ENCODE results near the gene MPP2.

DNA sequence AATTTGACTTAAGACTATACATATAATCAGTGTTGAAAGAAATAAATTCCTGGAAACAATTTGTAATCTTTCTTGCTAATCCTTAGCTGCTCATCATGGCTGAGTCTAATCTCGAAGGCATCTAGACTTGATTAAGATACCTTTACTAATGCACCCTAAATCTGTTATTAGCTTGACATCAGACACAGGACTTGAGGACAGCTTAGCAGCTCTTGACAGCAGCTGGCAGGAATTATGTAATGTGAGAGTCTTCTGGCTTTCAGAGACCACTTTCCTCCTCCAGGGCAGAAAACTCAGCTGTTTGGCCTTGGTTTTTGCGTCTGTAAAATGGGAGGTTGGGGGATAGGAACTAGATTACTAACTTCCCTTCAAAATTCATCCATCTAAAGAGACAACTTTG lies 7.1 kb upstream of the MPP2 start:
- TF ChIP-seq, protein P1, sequence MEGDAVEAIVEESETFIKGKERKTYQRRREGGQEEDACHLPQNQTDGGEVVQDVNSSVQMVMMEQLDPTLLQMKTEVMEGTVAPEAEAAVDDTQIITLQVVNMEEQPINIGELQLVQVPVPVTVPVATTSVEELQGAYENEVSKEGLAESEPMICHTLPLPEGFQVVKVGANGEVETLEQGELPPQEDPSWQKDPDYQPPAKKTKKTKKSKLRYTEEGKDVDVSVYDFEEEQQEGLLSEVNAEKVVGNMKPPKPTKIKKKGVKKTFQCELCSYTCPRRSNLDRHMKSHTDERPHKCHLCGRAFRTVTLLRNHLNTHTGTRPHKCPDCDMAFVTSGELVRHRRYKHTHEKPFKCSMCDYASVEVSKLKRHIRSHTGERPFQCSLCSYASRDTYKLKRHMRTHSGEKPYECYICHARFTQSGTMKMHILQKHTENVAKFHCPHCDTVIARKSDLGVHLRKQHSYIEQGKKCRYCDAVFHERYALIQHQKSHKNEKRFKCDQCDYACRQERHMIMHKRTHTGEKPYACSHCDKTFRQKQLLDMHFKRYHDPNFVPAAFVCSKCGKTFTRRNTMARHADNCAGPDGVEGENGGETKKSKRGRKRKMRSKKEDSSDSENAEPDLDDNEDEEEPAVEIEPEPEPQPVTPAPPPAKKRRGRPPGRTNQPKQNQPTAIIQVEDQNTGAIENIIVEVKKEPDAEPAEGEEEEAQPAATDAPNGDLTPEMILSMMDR (IDR thresholded peaks at IDR 0.05; ENCODE audit: low read depth, low read length, missing input control) = no peak
- no peak for TF ChIP-seq TAF1 (conservative IDR thresholded peaks at IDR 0.05)
- TF ChIP-seq, protein P2, sequence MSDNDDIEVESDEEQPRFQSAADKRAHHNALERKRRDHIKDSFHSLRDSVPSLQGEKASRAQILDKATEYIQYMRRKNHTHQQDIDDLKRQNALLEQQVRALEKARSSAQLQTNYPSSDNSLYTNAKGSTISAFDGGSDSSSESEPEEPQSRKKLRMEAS (IDR thresholded peaks at IDR 0.05) = no peak
- TF ChIP-seq SP1 (IDR thresholded peaks at IDR 0.05) = no peak
- TF ChIP-seq FOXA1 (IDR thresholded peaks at IDR 0.05) = no peak
- TF ChIP-seq, protein P3, sequence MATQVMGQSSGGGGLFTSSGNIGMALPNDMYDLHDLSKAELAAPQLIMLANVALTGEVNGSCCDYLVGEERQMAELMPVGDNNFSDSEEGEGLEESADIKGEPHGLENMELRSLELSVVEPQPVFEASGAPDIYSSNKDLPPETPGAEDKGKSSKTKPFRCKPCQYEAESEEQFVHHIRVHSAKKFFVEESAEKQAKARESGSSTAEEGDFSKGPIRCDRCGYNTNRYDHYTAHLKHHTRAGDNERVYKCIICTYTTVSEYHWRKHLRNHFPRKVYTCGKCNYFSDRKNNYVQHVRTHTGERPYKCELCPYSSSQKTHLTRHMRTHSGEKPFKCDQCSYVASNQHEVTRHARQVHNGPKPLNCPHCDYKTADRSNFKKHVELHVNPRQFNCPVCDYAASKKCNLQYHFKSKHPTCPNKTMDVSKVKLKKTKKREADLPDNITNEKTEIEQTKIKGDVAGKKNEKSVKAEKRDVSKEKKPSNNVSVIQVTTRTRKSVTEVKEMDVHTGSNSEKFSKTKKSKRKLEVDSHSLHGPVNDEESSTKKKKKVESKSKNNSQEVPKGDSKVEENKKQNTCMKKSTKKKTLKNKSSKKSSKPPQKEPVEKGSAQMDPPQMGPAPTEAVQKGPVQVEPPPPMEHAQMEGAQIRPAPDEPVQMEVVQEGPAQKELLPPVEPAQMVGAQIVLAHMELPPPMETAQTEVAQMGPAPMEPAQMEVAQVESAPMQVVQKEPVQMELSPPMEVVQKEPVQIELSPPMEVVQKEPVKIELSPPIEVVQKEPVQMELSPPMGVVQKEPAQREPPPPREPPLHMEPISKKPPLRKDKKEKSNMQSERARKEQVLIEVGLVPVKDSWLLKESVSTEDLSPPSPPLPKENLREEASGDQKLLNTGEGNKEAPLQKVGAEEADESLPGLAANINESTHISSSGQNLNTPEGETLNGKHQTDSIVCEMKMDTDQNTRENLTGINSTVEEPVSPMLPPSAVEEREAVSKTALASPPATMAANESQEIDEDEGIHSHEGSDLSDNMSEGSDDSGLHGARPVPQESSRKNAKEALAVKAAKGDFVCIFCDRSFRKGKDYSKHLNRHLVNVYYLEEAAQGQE (IDR thresholded peaks at IDR 0.05) = no peak
- no peak for TF ChIP-seq YY1 (IDR thresholded peaks at IDR 0.05)
- TF ChIP-seq EGR1 (IDR thresholded peaks at IDR 0.05; ENCODE audit: low read depth in 2 of 2) = no peak
- TF ChIP-seq ATF3 (IDR thresholded peaks at IDR 0.05) = no peak
- TF ChIP-seq JUND (IDR thresholded peaks at IDR 0.05) = no peak
- TF ChIP-seq HNF4A (conservative IDR thresholded peaks at IDR 0.05) = no peak
- TF ChIP-seq RAD21 (IDR thresholded peaks at IDR 0.05) = no peak

Data from liver (tissue), 3 donors.